PFSK-1 (cell line): ENCODE measurements around the gene ACTMAP.

ENCODE experiments used
- FOXP2 ChIP-seq: optimal IDR thresholded peaks from 2 replicates; pipeline ENCODE3; 2011; ENCODE audit warnings: borderline replicate concordance, control low read depth, inconsistent platforms; ENCODE audit not compliant: insufficient read depth; ENCODE audit errors: extremely low read length, extremely low read depth
- POLR2AphosphoS5 ChIP-seq: IDR thresholded peaks from 2 replicates; pipeline ENCODE4 v1.6.1; 2012; ENCODE audit warnings: low read depth, mild to moderate bottlenecking, control low read depth, low read length, moderate library complexity
- SIN3A ChIP-seq: IDR thresholded peaks from 2 replicates; pipeline ENCODE4 v1.6.1; 2012; ENCODE audit warnings: mild to moderate bottlenecking, low read length, moderate library complexity, borderline replicate concordance; ENCODE audit not compliant: insufficient read depth
- TAF1 ChIP-seq: IDR thresholded peaks from 2 replicates; pipeline ENCODE4 v1.6.1; 2012; ENCODE audit warnings: low read length, control low read depth, borderline replicate concordance; ENCODE audit not compliant: insufficient read depth
- TF ChIP-seq, protein P1 (sequence below), 2 experiments: IDR thresholded peaks; 2 replicates each; pipeline versions ENCODE4 v1.6.1 to v1.8.0; 2011 to 2012; ENCODE audit warnings: low read depth in 2 of 2, low read length in 2 of 2, control low read depth in 1 of 2, inconsistent platforms in 1 of 2, mild to moderate bottlenecking in 1 of 2, moderate library complexity in 1 of 2; ENCODE audit not compliant: insufficient read depth in 1 of 2

Gene ACTMAP

GRCh38 chr19:40697007-40697406 lies 53.3 kb downstream of the ACTMAP start:
- no peak for TF ChIP-seq TAF1
- TF ChIP-seq POLR2AphosphoS5: no peak
- TF ChIP-seq FOXP2: no peak
- TF ChIP-seq SIN3A: no peak
- TF ChIP-seq, protein P1, sequence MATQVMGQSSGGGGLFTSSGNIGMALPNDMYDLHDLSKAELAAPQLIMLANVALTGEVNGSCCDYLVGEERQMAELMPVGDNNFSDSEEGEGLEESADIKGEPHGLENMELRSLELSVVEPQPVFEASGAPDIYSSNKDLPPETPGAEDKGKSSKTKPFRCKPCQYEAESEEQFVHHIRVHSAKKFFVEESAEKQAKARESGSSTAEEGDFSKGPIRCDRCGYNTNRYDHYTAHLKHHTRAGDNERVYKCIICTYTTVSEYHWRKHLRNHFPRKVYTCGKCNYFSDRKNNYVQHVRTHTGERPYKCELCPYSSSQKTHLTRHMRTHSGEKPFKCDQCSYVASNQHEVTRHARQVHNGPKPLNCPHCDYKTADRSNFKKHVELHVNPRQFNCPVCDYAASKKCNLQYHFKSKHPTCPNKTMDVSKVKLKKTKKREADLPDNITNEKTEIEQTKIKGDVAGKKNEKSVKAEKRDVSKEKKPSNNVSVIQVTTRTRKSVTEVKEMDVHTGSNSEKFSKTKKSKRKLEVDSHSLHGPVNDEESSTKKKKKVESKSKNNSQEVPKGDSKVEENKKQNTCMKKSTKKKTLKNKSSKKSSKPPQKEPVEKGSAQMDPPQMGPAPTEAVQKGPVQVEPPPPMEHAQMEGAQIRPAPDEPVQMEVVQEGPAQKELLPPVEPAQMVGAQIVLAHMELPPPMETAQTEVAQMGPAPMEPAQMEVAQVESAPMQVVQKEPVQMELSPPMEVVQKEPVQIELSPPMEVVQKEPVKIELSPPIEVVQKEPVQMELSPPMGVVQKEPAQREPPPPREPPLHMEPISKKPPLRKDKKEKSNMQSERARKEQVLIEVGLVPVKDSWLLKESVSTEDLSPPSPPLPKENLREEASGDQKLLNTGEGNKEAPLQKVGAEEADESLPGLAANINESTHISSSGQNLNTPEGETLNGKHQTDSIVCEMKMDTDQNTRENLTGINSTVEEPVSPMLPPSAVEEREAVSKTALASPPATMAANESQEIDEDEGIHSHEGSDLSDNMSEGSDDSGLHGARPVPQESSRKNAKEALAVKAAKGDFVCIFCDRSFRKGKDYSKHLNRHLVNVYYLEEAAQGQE (IDR thresholded peaks at IDR 0.05; ENCODE audit: insufficient read depth in 1 of 2, low read depth in 2 of 2, low read length in 2 of 2): no peak

DNA sequence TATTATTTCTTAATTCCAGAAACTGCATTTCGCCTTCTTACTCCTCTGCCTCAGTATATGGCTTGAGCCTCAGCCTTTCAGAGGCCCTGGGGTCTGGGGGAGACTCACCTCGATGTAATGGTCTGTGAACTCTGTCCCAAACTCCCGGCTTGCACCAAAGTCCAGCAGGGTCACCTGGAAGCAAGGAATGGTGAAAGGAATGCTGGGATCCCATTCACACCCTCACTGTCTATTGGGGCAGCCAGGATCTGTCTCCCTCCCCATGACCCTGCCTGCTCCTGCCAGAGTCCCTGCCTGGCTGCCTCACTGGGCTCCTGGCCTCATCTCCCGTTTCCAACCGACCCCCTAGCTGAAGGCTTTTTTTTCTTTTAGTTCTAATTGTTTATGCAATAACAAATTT lies 54.4 kb downstream of the ACTMAP start:
- no peak for TF ChIP-seq SIN3A
- TF ChIP-seq FOXP2: no peak
- TF ChIP-seq POLR2AphosphoS5: no peak
- no peak for TF ChIP-seq TAF1
- TF ChIP-seq, protein P1 (IDR thresholded peaks at IDR 0.05; ENCODE audit: insufficient read depth in 1 of 2, low read depth in 2 of 2, low read length in 2 of 2): no peak

DNA sequence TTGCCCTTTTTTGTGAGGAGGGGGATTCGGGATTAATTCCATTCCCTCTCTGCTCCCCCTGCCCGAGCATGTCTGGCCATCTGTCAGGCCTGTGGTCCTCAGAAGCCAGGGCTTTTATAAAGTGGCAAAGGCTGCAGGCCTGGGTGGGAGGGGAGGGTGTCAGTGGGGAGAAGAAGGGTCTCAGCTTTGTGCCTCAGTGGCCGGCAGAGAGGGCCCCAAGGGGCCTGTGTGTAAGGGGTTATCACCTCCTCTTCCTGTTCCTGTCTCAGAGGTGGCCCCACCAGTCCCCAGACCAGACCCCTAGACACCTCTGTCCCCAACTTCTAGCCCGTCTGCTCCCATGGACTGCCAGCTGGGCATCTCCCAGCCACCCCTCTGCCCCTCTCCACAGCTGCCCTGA lies 56.4 kb downstream of the ACTMAP start:
- TF ChIP-seq SIN3A (no peak), TAF1 (no peak), FOXP2 (no peak), POLR2AphosphoS5 (no peak)
- TF ChIP-seq, protein P1 (IDR thresholded peaks at IDR 0.05; ENCODE audit: insufficient read depth in 1 of 2, low read depth in 2 of 2, low read length in 2 of 2): no peak

- TF ChIP-seq, protein P1 (IDR thresholded peaks at IDR 0.05; ENCODE audit: insufficient read depth in 1 of 2, low read depth in 2 of 2, low read length in 2 of 2): no peak
- TF ChIP-seq SIN3A (no peak), FOXP2 (no peak), POLR2AphosphoS5 (no peak), TAF1 (no peak)
These were observed 57.0 kb downstream of the ACTMAP start for GRCh38 chr19:40693150-40693788.

- TF ChIP-seq POLR2AphosphoS5 (no peak), SIN3A (no peak), FOXP2 (no peak), TAF1 (no peak)
- TF ChIP-seq, protein P1 (IDR thresholded peaks at IDR 0.05; ENCODE audit: insufficient read depth in 1 of 2, low read depth in 2 of 2, low read length in 2 of 2): no peak
These were observed 58.1 kb downstream of the ACTMAP start for GRCh38 chr19:40692212-40692551.
